DMS79 (cell line): Measurements from ENCODE around the gene MYO3B.
"Not testable (repeated sequence)": the region's sequence is repeated elsewhere in the genome, so short reads cannot be mapped to it uniquely, and the experiment has no call there.

Experiments
- DNase-seq: peaks from one replicate; lab custom pipeline; 2025; lab: John Stamatoyannopoulos, UW

MYO3B gene

GRCh38 chr2:170428868-170429267 lies 250.9 kb downstream of the MYO3B start:
- DNase-seq = no peak

GRCh38 chr2:170432823-170433222 lies 254.9 kb downstream of the MYO3B start:
- DNase-seq = no peak

- DNase-seq = no peak
Observed at GRCh38 chr2:170433448-170433847, 255.5 kb downstream of the MYO3B start.

- DNase-seq = not testable (repeated sequence)
Observed at GRCh38 chr2:170434396-170434795, 256.4 kb downstream of the MYO3B start.

GRCh38 chr2:170434900-170435621 lies 257.1 kb downstream of the MYO3B start:
- no peak for DNase-seq

GRCh38 chr2:170436077-170436943 lies 258.4 kb downstream of the MYO3B start:
- DNase-seq = no peak

- no peak for DNase-seq
Observed at GRCh38 chr2:170446078-170446477, 268.1 kb downstream of the MYO3B start.

- no peak for DNase-seq
Observed at GRCh38 chr2:170449034-170449433, 271.1 kb downstream of the MYO3B start.

- no peak for DNase-seq
Observed at GRCh38 chr2:170454471-170455372, 276.8 kb downstream of the MYO3B start.

- no peak for DNase-seq
Observed at GRCh38 chr2:170455617-170456426, 277.9 kb downstream of the MYO3B start.

GRCh38 chr2:170456914-170457313 lies 279.0 kb downstream of the MYO3B start:
- DNase-seq = no peak

- DNase-seq = no peak
Observed at GRCh38 chr2:170457742-170458141, 279.8 kb downstream of the MYO3B start.

- no peak for DNase-seq
Observed at GRCh38 chr2:170461889-170462288, 283.9 kb downstream of the MYO3B start.

GRCh38 chr2:170462433-170463205 lies 284.7 kb downstream of the MYO3B start:
- no peak for DNase-seq

- no peak for DNase-seq
Observed at GRCh38 chr2:170463206-170463537, 285.2 kb downstream of the MYO3B start.

- DNase-seq = no peak
Observed at GRCh38 chr2:170464268-170464667, 286.3 kb downstream of the MYO3B start.

- no peak for DNase-seq
Observed at GRCh38 chr2:170465241-170465640, 287.3 kb downstream of the MYO3B start.

- no peak for DNase-seq
Observed at GRCh38 chr2:170466632-170467031, 288.7 kb downstream of the MYO3B start.

- DNase-seq = peak; percentile 66
Observed at GRCh38 chr2:170467568-170468422, 289.8 kb downstream of the MYO3B start.

- peak; percentile 44 for DNase-seq
Observed at GRCh38 chr2:170468557-170468956, 290.6 kb downstream of the MYO3B start.
